ENCODE data around the gene LSG1. TPM values are rescaled to one million over a fixed set of nuclear protein-coding genes. Genes with fewer than 3 reads are reported as not detected.

Gene LSG1
- total and polyA plus RNA-seq, 2 of the 13 experiments (the other 11 are each of a cell fraction or from before 2014, with no cell fraction given), result 21.4 to 32.1 TPM

GRCh38 chr3:194633349-194634004 is 38.5 kb downstream of the LSG1 start, which contains the start of gene TMEM44 (continued):
- TF ChIP-seq MIER3 (CRISPR knock-in tag; IDR thresholded peaks at IDR 0.05; ENCODE audit: borderline replicate concordance) (no peak), ZNF598 (CRISPR knock-in tag; IDR thresholded peaks at IDR 0.05; ENCODE audit: borderline replicate concordance) (no peak; the same call in 1 of the 2 replicates), U2AF2 (IDR thresholded peaks at IDR 0.05; ENCODE audit: low read depth, low read length) (no peak), ADNP (CRISPR knock-in tag; IDR thresholded peaks at IDR 0.05) (no peak), YY1 (IDR thresholded peaks at IDR 0.05; ENCODE audit: insufficient read depth, insufficient replicate concordance, low read depth, low read length) (peak; percentile 74), ZNF256 (CRISPR knock-in tag; conservative IDR thresholded peaks at IDR 0.05) (no peak), ZNF501 (CRISPR knock-in tag; IDR thresholded peaks at IDR 0.05) (peak; percentile 65; the same call in 1 of the 2 replicates), ZBTB1 (CRISPR knock-in tag; IDR thresholded peaks at IDR 0.05; ENCODE audit: borderline replicate concordance) (no peak), ZNF891 (CRISPR knock-in tag; IDR thresholded peaks at IDR 0.05) (peak; percentile 86; the same call in 1 of the 2 replicates), RARG (CRISPR knock-in tag; IDR thresholded peaks at IDR 0.05; ENCODE audit: low read depth) (no peak), ZNF773 (CRISPR knock-in tag; IDR thresholded peaks at IDR 0.05; ENCODE audit: borderline replicate concordance) (no peak), ZNF687 (CRISPR knock-in tag; IDR thresholded peaks at IDR 0.05) (peak; percentile 87), KIAA2018 (CRISPR knock-in tag; IDR thresholded peaks at IDR 0.05; ENCODE audit: borderline replicate concordance) (no peak), FOXA3 (CRISPR knock-in tag; IDR thresholded peaks at IDR 0.05) (peak; percentile 59), SOX6 (IDR thresholded peaks at IDR 0.05) (no peak), SOX6 (CRISPR knock-in tag; IDR thresholded peaks at IDR 0.05) (peak; percentile 76), CBFB (CRISPR knock-in tag; IDR thresholded peaks at IDR 0.05) (0 out of 2 replicates have a peak, but pooled peaks have one; percentile 20), NCOA2 (CRISPR knock-in tag; IDR thresholded peaks at IDR 0.05) (no peak), ZNF530 (CRISPR knock-in tag; IDR thresholded peaks at IDR 0.05; ENCODE audit: low read depth) (no peak)

All from HepG2 (cell line).